ENCODE results near the gene TSC2.
A peak's percentile ranks its signal among the peaks of the same experiment; 100 is the strongest.
"Not testable (repeated sequence)": the region's sequence is repeated elsewhere in the genome, so short reads cannot be mapped to it uniquely, and the experiment has no call there.

The TSC2 gene

DNA sequence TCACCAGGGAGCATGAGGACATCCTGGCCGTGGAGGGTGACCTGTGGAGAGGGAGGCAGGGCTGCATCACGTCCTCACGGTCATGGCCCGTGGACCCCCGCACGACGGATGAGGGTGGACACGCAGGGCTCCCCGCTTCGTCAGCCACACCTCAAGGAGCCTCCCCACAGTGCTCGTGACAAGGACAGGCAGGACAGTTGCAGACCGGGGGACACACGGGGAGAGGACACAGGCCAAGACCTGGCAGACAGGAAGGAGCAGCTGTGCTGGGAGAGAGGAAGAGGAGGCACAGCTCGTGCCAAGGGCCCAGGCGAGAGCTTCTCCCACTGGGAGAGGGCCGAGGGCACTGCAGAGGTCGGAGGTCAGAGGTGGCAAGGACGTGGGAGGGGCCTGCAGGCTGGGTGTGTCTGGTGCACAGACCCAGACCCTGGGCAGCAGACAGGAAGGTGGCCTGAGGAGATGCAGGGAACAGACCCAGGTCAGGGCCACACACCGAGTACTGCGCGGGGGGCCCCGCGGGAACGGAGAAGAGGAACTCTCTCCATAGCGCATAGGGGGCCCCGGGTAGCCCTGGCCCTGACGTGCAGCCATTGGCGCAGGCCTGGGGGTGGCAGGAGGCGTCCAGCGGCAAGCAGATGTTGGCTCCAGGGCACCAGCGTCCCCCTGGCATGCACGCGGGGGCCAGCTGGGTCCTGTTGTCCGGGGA, 67.3 kb downstream of the TSC2 start:
- intact Hi-C loops (cut with DNase I) = not testable (repeated sequence)
- DNase-seq = peak in 1 of 10 donors; percentile 58

DNA sequence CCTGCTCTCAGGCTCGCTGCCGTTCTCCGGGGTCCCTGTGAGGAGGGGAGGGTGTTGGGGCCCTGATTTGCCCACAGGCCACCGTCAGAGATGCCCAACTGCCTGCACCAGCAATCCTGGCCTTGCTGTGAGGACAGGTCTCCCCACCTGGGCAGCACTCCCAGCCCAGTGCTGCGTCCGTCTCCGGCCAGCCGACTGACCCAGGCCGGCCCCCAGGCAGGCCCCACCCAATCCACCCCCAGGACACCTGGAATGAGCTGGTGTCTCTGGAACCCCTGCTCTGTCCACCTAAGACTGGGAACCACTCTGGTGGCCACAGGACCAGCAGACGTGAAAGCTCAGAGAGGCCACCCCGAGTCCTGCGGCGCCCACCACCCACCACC, 67.8 kb downstream of the TSC2 start:
- intact Hi-C loops (cut with DNase I) = no loop called here
- DNase-seq = peak in 1 of 10 donors; percentile 52

DNA sequence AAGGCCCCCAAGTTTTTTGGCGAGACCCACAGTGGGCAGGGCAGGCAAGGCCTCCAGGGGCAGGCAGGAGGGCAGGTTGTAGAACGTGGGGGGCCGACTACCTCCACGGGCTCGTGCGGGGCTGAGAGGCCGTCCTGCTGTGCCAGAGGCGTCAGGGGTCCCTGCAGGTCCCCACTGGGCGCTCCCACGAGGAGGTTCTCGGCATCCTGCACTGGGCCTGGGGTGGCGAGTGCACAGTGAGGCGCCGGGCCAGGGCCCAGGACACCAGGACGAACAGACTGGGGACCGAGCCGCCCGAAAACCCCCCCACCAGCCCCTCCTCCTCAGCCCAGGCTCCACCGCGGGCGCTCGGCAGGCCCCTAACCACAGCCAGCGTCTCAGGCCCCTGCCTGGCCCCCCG, 68.6 kb downstream of the TSC2 start:
- peak in 1 of 10 donors; percentile 58 for DNase-seq
- intact Hi-C loops (cut with DNase I) = not testable (repeated sequence)

DNA sequence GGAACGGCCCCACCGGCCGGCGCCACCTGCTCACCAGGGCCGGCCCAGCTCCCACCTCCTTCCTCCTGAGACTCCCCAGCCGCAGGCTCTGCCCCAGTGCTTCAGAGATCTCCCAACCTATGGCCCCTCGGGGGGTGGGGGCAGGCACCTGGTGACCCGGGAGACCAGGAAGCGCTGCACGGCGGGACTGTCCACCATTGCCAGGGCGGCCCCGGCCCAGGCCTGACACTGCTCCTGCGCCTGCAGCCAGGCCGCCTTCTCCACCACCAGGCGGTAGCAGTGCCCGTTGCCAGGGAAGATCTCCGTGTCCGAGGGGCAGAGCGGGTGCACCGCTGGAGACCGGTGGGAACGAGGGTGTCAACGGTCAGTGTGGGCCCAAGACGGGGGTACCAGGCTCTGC, 69.6 kb downstream of the TSC2 start:
- peak in 1 of 10 donors; percentile 55 for DNase-seq
- intact Hi-C loops (cut with DNase I) = not testable (repeated sequence)

DNA sequence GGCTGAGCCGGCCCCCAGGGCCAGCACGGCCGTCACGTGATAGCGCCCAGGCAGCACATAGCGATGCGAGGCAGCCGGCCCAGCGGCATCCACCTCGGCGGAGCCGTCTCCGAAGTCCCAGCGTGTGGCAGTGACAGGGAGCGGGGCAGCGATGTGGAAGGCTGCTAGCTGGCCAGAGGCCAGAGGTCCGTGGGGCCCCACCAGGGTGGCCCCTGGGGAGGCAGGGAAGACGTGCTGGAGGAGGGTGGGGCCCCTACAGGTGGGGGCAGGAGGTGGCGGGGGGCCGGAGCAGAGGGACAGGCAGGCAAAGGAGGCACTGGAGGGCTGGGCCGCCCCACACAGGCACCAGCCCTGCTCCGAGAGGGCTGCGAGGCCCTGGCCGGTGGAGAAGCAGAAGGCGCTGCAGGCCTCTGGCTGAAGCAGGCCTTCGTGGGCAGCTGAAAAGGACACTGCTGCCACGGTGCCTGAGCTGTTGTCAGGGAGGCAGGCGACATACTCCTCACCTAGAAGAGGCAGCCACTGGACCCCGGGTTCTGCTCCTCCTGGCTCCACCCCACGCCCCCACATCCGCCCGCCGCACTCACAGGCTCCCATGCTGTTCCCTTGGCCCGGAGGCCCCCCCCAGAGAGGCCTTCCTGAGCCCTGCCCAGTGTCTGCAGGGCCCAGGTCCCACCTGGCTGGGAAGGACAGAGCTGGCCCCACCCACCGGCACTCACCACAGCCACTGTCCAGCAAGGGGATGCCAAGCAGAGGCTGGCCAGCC, 70.4 kb downstream of the TSC2 start:
- intact Hi-C loops (cut with DNase I) = not testable (repeated sequence)
- DNase-seq = peak in 1 of 10 donors; percentile 86

DNA sequence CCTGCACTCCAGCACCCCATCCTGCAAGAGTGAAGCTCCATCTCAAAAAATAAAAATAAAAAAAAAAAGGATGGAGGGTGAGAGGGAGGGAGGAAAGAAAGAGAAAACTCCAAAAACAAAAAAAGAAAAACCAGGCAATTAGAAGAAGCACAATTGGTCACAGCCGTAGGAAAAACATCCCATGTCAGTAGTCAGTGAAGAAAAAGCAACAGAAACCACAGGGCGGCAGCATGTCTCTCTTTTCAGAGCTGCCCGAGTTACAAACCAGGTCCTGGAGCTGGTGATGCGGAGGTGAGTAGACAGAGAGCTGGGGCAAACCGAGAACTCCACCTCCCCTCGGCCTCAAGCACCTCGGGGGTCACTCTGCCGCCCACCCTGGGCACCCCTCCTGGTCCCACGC, 73.5 kb downstream of the TSC2 start:
- DNase-seq = peak in 9 of 10 donors; percentile 58 to 95 (median 79)
- intact Hi-C loops (cut with DNase I) = loop anchor here (1.0 kb wide), 1 partner anchor 34 kb away; the partner anchor contains the start of gene TRAF7

DNA sequence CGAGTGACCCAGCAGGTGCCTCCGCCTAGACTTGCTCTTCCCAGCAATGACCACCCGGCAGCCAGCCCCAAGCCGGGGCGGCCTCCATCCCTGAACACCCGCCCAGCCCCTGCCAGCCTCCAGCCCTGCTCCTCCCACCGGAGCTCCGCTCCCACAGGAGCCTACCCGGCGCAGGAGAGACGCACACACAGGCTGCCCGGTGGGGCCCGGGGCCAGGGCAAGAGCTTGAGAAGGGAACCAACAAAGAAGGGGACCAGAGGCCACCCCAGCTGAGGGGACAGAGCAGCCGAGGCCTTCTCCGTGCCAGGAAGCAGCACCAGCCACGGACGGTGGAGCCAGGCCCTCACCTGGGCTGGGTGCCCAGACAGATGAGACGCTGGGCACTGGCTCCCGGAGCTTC, 74.1 kb downstream of the TSC2 start:
- intact Hi-C loops (cut with DNase I) = loop anchor here (1.0 kb wide), 1 partner anchor 33 kb away; the partner anchor contains the start of gene TRAF7
- DNase-seq = peak in 5 of 10 donors; percentile 38 to 92 (median 82)

DNA sequence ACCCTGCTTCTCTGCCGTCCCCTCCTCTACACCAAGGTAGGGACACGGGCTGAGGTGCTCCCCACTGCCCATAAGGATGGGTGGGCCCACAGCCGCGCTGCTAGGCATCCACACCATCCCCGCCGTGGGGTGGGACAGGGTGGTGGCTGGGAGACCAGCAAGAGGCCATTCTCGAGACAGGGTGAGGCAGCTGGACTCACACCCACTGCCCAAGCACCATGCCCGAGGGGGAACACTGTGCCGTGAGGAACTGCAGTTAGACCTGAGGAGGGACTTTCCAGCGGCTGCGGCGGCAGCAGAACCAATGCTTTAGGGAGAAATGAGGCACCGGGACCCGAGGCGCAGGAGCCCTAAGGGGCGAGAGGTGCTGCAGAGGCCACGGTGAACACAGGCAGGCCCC, 74.6 kb downstream of the TSC2 start:
- intact Hi-C loops (cut with DNase I) = no loop called here
- DNase-seq = peak in 1 of 10 donors; percentile 66

DNA sequence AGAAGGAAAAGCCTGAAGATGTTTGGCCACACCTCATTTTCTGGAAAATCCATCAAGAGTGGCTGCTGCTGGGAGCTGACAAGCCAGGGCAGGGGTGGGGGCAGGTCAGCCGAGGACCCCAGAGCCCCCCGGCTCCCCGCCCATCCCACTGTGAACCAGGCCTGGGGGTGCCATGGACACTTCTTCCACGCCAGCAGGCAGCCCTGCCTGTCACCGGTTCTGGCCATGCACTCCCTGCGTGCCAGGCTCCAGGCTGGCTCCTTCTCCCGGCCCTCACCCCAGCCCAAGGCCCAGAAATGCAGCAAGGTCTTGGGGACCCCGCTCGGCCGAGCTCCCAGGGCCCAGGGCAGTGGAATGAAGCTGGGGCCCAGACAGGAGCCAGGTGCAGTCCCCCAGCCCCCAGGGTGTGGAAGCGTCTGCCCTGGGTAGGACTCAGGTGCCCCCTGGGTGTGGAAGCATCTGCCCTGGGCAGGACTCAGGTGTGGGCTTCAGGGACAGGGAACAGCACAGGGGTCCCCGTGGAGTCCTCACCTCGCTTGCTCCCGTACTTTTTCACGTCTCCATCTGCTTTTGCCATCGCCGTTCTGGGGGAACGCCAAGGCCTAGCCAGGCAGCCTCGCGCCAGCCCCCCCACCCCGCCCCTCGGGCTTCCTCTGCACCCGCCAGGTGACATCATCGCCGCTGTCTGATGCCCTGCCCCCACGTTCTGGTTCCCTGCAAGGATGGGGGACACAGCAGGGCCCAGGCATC, 75.3 kb downstream of the TSC2 start:
- intact Hi-C loops (cut with DNase I); DNase-seq: not testable (repeated sequence)

DNA sequence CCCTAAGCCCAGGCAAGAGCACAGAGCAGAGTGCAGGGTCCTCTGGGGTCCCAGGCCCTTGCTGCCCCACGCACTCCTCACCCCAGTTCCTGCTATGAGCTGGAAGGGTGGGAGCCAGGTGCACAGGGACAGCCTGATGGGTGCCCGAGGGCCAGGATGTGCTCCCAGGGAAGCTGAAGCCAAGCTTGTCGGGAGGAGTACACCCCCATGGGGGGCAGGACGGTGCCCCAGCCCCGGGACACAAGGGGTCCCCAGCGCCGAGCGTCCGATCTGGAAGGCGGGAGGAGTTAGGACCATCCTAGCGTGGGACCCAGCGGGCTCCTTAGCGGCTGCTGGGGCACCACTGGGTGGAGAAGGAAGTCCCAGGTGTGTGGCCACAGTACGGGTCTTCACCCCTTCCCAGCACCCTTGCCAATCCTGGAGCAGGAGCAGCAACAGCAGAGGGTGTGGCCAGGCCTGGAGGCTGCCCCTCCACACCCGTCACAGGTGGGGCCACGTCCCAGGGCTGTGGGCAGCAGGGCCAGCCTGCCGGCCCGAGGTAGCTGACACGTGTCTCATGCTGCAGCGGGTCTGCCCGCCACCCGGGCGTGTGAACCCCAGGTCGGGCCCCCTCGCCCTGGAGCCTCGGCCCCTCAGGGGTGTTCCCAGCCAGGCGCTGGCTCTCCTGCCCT, 76.1 kb downstream of the TSC2 start:
- intact Hi-C loops (cut with DNase I); DNase-seq: not testable (repeated sequence)

DNA sequence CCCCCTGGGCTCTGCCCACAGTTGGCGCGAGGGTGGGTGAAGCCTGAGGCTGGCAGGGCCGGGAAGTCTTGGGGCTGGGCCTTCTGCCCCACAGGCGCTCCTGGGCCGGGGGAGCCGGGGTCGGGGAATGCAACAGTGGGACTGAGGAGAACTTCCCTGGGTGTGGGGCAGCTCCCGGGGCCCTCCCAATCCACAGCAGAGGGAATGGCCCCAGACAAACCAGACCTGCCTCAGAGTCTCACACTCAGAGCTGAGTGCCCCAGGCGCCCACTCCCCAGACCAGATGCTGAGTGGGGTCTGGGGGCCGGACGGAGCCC, 76.5 kb downstream of the TSC2 start:
- DNase-seq; intact Hi-C loops (cut with DNase I): not testable (repeated sequence)

DNA sequence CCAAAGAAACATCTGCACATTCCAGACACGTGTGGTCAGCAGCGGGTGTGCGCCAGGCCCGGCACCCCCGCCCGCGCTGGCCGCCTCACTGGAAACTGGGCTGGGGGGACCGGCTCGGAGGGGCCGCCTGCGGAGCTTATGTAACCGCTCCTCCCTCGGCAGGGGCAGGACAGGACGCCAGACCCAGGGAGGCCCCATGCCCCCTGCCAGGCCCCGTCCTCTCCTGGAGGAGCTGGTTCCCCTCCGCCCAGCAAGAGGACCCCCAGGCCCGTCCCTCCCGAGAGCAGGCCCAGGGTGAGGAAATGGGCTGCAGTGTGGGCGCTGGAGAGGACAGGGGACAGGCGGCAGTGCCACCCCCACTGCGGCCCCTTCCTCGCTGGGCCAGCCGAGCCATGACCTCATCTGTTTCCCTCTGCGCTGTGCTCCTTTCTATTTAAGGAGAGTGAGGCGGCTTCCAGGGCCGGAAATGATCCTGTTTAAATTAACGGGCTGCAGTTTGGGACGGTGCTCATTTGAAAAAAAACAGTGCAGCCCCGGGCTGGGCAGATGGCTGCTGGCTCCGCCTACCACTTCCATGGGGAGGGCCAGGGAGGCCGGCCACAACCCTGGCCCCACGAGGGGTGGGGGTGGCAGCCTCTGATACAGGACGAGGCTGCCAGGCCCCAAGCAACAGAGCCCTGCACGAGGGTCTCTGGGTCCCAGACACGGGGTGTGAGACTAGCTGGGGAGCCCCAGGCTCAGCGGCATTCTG, 77.1 kb downstream of the TSC2 start:
- DNase-seq = peak in 5 of 10 donors; percentile 30 to 91 (median 64)
- intact Hi-C loops (cut with DNase I) = not testable (repeated sequence)

DNA sequence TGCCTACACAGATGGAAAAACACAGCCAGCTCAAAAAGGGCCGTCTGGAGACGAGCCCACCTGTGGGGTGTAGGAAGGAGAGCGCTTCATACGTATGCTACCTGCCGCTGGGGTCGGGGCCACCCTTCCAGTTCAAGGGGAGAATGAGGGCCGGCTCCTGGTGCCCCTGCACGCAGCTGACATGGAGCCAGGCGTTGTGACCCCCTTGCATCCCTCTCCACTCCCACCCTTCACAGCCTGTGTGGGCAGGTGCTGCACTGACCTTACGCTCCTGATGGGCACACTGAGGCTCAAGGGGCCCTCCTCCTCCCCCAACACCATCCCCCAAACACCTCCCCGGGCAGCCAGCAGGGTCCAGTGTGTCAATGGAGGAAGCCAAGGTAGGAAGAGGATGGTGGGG, 77.8 kb downstream of the TSC2 start:
- intact Hi-C loops (cut with DNase I); DNase-seq: not testable (repeated sequence)

DNA sequence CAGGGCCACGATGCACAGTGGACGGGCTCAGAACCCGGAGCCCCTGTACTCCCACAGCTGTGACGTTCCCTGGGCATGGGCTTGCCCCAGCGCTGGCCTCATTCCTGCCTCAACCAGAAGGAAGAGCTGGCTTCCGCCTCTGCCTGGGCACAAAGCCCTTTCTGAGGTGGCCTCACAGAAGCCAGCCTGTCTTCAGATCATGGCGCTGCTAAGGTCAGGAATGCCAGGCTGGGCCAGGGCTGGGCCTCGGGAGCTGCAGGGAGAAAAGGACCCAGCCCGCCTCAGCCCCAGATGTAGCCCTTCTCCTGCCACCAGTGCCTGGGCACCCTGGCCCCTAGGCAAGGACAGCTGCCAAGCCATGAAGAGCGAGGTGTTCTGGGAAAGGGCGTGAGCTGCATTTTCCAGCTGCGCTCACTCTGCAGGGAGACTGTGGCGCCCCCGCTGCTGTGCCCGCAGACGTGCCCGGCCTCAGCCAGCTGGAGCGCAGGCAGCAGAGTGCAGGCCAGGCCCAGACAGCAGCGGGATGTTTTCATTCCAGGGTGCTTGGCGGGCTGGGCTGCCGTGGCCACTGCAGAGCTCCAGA, 78.5 kb downstream of the TSC2 start:
- peak; percentile 59 to 97 (median 78) for DNase-seq
- intact Hi-C loops (cut with DNase I) = not testable (repeated sequence)

DNA sequence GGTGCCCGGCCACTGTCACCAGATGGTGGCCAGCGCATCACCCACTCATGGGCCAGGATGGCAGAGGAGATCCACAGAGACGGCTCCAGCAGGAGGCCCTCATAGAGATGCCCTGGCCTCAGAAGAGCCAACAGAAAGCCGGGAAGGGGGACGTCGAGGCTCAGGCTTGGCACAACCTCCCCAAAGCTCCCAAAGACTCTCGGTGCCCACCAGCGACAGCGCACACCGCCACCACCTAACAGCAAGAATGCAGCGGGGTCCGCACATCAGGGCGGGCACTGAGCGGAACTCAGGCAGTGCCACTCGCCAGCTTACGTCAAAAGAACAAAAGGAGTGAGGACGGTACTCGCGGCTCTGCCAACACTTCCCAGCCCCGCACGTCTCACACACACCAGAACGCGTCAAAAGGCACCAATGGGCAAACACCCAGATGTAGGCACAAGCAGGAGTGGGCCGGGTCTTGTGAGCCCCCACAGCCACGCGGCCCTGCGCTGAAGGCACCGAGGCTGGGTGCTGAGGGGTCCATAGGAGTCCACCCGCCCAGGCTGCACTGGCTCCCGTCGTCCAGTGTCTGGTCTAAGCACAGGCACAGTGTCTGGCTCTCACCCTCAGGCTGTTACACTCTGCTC, 79.3 kb downstream of the TSC2 start:
- intact Hi-C loops (cut with DNase I) = not testable (repeated sequence)
- DNase-seq = peak in 4 of 10 donors; percentile 26 to 77 (median 55)

DNA sequence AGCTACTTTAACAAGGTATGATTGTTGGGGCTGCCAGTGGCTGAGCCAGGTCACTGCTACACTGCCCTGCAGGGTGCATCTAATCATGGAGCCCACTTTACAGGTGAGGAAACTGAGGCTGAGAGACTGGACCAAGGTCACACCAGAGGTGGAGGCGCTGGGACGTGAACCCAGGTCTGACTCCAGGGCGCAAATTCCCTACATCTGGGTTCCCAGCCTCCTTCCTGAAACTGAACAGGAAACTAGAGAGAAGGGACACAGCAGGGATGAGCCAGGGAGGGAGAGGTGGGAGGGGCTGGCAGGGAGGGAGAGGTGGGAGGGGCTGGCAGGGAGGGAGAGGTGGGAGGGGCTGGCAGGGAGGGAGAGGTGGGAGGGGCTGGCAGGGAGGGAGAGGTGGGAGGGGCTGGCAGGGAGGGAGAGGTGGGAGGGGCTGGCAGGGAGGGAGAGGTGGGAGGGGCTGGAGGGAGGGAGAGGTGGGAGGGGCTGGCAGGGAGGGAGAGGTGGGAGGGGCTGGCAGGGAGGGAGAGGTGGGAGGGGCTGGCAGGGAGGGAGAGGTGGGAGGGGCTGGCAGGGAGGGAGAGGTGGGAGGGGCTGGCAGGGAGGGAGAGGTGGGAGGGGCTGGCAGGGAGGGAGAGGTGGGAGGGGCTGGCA, 80.0 kb downstream of the TSC2 start:
- intact Hi-C loops (cut with DNase I); DNase-seq: not testable (repeated sequence)

DNA sequence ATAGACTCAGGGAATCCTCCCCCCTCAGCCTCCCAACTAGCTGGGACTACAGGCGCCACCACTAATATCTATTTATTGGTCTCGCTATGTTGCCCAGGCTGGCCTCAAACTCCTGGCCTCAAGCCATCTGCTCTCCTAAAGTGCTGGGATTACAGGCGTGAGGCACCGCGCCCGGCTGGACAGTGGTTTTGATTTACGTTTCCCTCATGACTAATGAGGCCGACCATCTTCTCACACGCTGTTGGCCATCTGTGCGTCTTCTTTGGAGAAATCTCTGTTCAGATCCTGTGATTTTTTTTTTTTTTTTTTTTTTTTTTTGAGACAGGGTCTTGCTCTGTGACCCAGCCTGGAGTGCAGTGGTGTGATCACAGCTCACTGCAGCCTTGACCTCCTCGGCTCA, 81.5 kb downstream of the TSC2 start:
- intact Hi-C loops (cut with DNase I) = not testable (repeated sequence)

DNA sequence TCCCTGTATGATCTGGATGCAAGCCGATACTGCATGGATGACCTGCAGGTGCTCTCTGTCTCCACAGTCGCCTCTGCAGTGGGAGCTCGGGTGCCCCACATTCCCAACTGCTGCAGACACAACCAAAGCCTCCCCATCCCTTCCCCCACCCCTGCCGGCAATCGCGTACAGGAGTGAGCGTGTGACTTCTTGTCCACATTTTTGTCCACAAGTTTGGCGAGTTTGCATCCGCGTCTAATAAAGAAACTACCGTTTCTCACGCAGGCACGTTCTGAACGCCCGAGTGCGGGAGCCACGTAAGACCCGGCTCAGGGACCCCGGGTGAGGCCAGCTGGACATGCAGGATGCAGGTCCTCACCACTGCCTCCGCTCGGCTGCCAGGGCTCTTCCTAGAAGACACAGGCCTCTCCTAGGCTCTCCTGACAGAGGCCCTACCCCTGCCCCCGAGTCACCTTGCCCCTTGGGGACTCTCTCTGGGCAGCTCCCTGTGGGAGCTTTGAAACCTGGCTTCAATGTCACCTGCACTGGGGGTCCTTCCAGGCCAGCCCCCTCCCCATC, 82.2 kb downstream of the TSC2 start:
- intact Hi-C loops (cut with DNase I) = not testable (repeated sequence)
- DNase-seq = peak in 1 of 10 donors; percentile 66

More for the DNA sequence above, 81.5 kb downstream of the TSC2 start:
- not testable (repeated sequence) for DNase-seq

Measured in posterior cingulate gyrus (tissue), 11 donors.